Type B pancreatic cell (in vitro differentiated cells): ENCODE data around the gene NDUFA12. TPM values are rescaled to one million over a fixed set of nuclear protein-coding genes. Genes with fewer than 3 reads are reported as not detected.

Experiments used
- DNase-seq: peaks from one replicate; pipeline ENCODE4 v3.0.0; 2021; ENCODE audit warnings: mixed read lengths; ENCODE audit not compliant: unreplicated experiment; ENCODE audit errors: extremely low spot score
- H3K27ac Mint-ChIP-seq: 2 replicates; pipeline ENCODE4 v1.8.0; 2021; ENCODE audit warnings: mild to moderate bottlenecking, mixed read lengths
- H3K27me3 Mint-ChIP-seq: 2 replicates; pipeline ENCODE4 v1.8.0; 2021; ENCODE audit warnings: mixed read lengths
- H3K36me3 Mint-ChIP-seq: 2 replicates; pipeline ENCODE4 v1.8.0; 2021; ENCODE audit warnings: mixed read lengths
- H3K4me1 Mint-ChIP-seq: one replicate; pipeline ENCODE4 v1.8.0; 2021; ENCODE audit warnings: mixed read lengths; ENCODE audit not compliant: unreplicated experiment
- H3K4me3 Mint-ChIP-seq: 2 replicates; pipeline ENCODE4 v1.8.0; 2021; ENCODE audit warnings: mild to moderate bottlenecking, mixed read lengths
- H3K9me3 Mint-ChIP-seq: 2 replicates; pipeline ENCODE4 v1.8.0; 2021; ENCODE audit warnings: mixed read lengths
- total RNA-seq: library from RNA; stranded (reverse); gene quantifications from 2 replicates; pipeline ENCODE4 v1.2.1, GENCODE V29; 2021; ENCODE audit warnings: low replicate concordance
- TF ChIP-seq, protein P1 (sequence below): fragments of 200-600 bp; sonication (generic); conservative IDR thresholded peaks from 2 replicates; pipeline ENCODE4 v1.5.0; 2021; ENCODE audit warnings: antibody characterized with exemption, mild to moderate bottlenecking

Gene NDUFA12
- total RNA-seq, 1 donor from 2014 or later, result 109 TPM

DNA sequence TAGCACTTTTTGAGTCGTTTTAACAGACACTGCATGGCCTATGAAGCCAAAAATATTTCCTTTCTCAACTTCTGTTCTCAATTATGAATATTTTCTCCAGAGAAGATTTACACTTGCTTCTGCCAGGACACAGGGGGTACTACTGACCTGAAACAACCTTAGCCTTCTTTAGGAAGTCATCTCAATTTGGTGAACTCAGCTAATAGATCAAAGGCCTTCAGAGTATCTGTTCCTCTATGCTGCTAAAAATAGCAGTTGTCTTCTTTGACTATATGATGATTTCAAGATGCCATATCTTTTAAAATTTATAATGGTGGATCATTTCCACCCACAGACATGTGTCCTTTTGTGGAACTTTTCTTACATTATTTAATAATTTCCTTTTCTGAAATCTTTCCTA, 14.0 kb upstream of the NDUFA12 start:
- DNase-seq, result no peak
- H3K36me3 Mint-ChIP-seq, result peaks cover 5% of the 10 kb centered on the region
- no peak overlapping the region for H3K4me3 Mint-ChIP-seq
- no peaks in the 10 kb centered on the region for H3K27me3 Mint-ChIP-seq
- no peaks in the 10 kb centered on the region for H3K9me3 Mint-ChIP-seq
- no peak overlapping the region for H3K27ac Mint-ChIP-seq
- TF ChIP-seq, protein P1, sequence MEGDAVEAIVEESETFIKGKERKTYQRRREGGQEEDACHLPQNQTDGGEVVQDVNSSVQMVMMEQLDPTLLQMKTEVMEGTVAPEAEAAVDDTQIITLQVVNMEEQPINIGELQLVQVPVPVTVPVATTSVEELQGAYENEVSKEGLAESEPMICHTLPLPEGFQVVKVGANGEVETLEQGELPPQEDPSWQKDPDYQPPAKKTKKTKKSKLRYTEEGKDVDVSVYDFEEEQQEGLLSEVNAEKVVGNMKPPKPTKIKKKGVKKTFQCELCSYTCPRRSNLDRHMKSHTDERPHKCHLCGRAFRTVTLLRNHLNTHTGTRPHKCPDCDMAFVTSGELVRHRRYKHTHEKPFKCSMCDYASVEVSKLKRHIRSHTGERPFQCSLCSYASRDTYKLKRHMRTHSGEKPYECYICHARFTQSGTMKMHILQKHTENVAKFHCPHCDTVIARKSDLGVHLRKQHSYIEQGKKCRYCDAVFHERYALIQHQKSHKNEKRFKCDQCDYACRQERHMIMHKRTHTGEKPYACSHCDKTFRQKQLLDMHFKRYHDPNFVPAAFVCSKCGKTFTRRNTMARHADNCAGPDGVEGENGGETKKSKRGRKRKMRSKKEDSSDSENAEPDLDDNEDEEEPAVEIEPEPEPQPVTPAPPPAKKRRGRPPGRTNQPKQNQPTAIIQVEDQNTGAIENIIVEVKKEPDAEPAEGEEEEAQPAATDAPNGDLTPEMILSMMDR, result no peak
- H3K4me1 Mint-ChIP-seq, result no peaks in the 10 kb centered on the region

DNA sequence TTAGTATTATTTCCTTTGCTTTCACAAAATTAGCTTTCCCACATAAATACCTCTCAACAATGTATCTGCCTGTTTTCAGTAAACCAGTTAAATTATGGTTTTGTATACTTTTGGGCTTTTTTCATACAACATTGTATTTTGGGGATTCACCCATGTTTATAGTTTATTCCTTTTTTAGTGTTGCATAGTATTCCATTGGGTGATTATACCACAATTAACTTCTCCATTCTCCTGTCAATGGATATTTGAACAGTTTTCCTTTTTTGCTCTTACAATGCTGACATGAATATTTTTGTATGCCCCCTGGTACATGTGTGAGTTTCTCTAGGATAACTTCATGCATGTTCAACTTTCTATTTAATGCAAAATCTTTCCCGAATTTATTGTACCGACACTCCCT, 12.6 kb upstream of the NDUFA12 start:
- Mint-ChIP-seq H3K27ac (no peak overlapping the region), H3K27me3 (no peaks in the 10 kb centered on the region), H3K36me3 (peaks cover 5% of the 10 kb centered on the region), H3K9me3 (no peaks in the 10 kb centered on the region), H3K4me1 (no peaks in the 10 kb centered on the region), H3K4me3 (no peak overlapping the region)
- DNase-seq, result no peak
- TF ChIP-seq, protein P1, result no peak

DNA sequence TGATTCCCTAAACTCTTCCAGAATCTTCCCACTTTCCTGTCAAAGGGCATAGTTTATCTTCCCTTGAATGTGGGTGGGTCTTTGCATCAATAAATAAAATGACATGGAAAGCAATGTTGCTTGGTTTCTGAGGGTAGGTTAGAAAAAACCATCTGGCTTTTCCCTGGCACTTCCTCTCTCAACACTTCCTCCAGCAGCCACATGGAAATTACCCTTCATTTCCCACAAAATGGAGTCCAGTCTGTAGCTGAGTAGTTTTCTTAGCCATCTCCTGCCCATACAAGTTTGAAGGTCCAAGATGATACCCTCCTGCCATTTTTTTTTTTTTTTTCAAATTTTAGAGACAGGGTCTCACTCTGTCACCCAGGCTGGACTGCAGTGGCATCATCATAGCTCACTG, 11.1 kb upstream of the NDUFA12 start:
- DNase-seq, result no peak
- no peaks in the 10 kb centered on the region for H3K9me3 Mint-ChIP-seq
- H3K4me1 Mint-ChIP-seq, result no peaks in the 10 kb centered on the region
- H3K36me3 Mint-ChIP-seq, result peaks cover 1% of the 10 kb centered on the region
- TF ChIP-seq, protein P1, result no peak
- H3K27me3 Mint-ChIP-seq, result no peaks in the 10 kb centered on the region
- H3K4me3 Mint-ChIP-seq, result no peak overlapping the region
- H3K27ac Mint-ChIP-seq, result no peak overlapping the region

DNA sequence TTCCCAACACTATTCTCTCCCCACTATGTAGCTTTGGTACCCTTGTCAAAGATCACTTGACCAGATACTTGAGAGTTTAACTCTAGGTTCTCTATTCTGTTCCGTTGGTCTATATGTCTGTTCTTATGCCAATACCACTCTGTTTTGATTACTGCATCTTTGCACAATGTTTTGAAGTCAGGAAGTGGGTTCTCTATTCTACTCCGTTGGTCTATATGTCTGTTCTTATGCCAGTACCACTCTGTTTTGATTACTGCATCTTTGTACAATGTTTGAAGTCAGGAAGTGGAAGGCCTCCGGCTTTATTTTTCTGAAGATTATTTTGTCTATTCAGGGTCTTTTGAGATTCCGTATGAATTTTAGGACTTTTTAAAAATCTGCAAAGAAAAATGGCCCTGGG, 2.7 kb upstream of the NDUFA12 start:
- H3K27ac Mint-ChIP-seq, result no peak overlapping the region
- H3K4me3 Mint-ChIP-seq, result no peak overlapping the region
- no peaks in the 10 kb centered on the region for H3K27me3 Mint-ChIP-seq
- H3K36me3 Mint-ChIP-seq, result peaks cover 7% of the 10 kb centered on the region
- peaks cover 9% of the 10 kb centered on the region for H3K4me1 Mint-ChIP-seq
- TF ChIP-seq, protein P1, result no peak
- DNase-seq, result no peak
- H3K9me3 Mint-ChIP-seq, result peaks cover 13% of the 10 kb centered on the region

DNA sequence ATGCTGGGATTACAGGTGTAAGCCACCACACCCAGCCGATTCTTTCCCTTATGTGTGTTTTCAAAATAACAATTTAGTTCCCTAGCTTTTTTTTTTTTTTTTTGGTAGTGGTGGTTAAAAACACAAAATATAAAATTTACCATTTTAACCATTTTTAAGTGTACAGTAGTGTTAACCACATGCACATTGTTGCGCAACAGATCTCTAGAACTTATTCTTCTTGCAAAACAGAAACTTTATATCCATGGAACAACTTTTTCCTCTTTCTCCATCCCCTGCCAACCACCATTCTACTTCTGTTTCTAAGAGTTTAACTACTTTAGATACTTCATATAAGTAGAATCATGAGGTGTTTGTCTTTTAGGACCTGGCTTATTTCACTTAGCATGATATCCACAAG, 1.1 kb upstream of the NDUFA12 start:
- H3K4me3 Mint-ChIP-seq, result peak overlapping the region; percentile 32
- no peak for DNase-seq
- peaks cover 13% of the 10 kb centered on the region for H3K36me3 Mint-ChIP-seq
- H3K9me3 Mint-ChIP-seq, result peaks cover 13% of the 10 kb centered on the region
- TF ChIP-seq, protein P1, result no peak
- no peaks in the 10 kb centered on the region for H3K27me3 Mint-ChIP-seq
- peaks cover 15% of the 10 kb centered on the region for H3K4me1 Mint-ChIP-seq
- no peak overlapping the region for H3K27ac Mint-ChIP-seq

DNA sequence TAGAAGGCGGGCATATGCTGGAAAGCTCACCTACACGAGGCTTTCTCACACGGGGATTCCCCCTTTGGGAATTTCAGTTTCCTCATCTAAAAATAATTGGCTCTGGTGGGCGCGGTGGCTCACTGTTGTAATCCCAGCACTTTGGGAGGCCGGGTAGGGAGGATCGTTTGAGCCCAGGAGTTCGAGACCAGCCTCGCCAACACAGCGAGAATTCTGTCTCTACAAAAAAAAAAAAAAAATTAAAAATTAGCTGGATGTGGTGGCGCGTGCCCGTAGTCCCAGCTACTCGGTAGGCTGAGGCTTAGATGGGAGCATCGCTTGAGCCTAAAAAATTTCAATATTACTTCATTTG, 400 bp upstream of the NDUFA12 start:
- peaks cover 22% of the 10 kb centered on the region for H3K4me1 Mint-ChIP-seq
- peaks cover 13% of the 10 kb centered on the region for H3K9me3 Mint-ChIP-seq
- H3K27me3 Mint-ChIP-seq, result no peaks in the 10 kb centered on the region
- TF ChIP-seq, protein P1, result no peak
- H3K4me3 Mint-ChIP-seq, result peak overlapping the region; percentile 97
- H3K27ac Mint-ChIP-seq, result peak overlapping the region; percentile 94
- H3K36me3 Mint-ChIP-seq, result peaks cover 20% of the 10 kb centered on the region
- no peak for DNase-seq
